ENCODE measurements around the gene ZNF280C.

DNA sequence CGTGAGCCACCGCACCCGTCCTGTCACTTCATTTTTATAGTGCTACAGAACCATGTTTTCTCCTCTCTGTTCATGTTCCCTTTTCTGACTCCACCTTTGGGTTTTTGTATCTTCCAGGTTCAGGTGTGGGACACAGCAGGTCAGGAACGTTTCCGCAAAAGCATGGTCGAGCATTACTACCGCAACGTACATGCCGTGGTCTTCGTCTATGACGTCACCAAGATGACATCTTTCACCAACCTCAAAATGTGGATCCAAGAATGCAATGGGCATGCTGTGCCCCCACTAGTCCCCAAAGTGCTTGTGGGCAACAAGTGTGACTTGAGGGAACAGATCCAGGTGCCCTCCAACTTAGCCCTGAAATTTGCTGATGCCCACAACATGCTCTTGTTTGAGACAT is 84.5 kb downstream of the ZNF280C start:
- no peak for TF ChIP-seq POLR2A (IDR thresholded peaks at IDR 0.05)
- TF ChIP-seq, protein P1, sequence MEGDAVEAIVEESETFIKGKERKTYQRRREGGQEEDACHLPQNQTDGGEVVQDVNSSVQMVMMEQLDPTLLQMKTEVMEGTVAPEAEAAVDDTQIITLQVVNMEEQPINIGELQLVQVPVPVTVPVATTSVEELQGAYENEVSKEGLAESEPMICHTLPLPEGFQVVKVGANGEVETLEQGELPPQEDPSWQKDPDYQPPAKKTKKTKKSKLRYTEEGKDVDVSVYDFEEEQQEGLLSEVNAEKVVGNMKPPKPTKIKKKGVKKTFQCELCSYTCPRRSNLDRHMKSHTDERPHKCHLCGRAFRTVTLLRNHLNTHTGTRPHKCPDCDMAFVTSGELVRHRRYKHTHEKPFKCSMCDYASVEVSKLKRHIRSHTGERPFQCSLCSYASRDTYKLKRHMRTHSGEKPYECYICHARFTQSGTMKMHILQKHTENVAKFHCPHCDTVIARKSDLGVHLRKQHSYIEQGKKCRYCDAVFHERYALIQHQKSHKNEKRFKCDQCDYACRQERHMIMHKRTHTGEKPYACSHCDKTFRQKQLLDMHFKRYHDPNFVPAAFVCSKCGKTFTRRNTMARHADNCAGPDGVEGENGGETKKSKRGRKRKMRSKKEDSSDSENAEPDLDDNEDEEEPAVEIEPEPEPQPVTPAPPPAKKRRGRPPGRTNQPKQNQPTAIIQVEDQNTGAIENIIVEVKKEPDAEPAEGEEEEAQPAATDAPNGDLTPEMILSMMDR (IDR thresholded peaks at IDR 0.05): no peak
- no peak for TF ChIP-seq EP300 (IDR thresholded peaks at IDR 0.05)

Measured in ovary (tissue), 3 donors.